ENCODE data around the gene NT5C3B.
"Not testable (repeated sequence)": the region's sequence is repeated elsewhere in the genome, so short reads cannot be mapped to it uniquely, and the experiment has no call there.

Gene NT5C3B

GRCh38 chr17:41837761-41838538, 1.9 kb upstream of the NT5C3B start, which contains the start of gene KLHL10:
Gene KLHL10, plus strand, starts transcription at chr17:41837825. Its CDS starts 108 bp downstream, at chr17:41837933.
- H3K4me3 ChIP-seq (ENCODE audit: low read length): peak within 1 kb of the TSS; percentile 78
- TF ChIP-seq CTCF (conservative IDR thresholded peaks at IDR 0.05; ENCODE audit: low read length): no peak

GRCh38 chr17:41836550-41837196, 641 bp upstream of the NT5C3B start:
- peak overlapping the region; percentile 78 for H3K4me3 ChIP-seq (ENCODE audit: low read length)
- no peak for DNase-seq (ENCODE audit: low read depth)
- TF ChIP-seq CTCF (conservative IDR thresholded peaks at IDR 0.05; ENCODE audit: low read length): no peak

More at GRCh38 chr17:41837761-41838538, 1.9 kb upstream of the NT5C3B start, which contains the start of gene KLHL10:
- DNase-seq (ENCODE audit: low read depth): no peak

GRCh38 chr17:41835214-41835799, 725 bp downstream of the NT5C3B start:
- DNase-seq (ENCODE audit: low read depth): no peak
- TF ChIP-seq CTCF (conservative IDR thresholded peaks at IDR 0.05; ENCODE audit: low read length): no peak
- H3K4me3 ChIP-seq (ENCODE audit: low read length): peak overlapping the region; percentile 78

GRCh38 chr17:41829961-41830360, 6.1 kb downstream of the NT5C3B start:
- DNase-seq (ENCODE audit: low read depth); H3K4me3 ChIP-seq (ENCODE audit: low read length): not testable (repeated sequence)

- DNase-seq (ENCODE audit: low read depth): no peak
- H3K4me3 ChIP-seq (ENCODE audit: low read length): no peak overlapping the region
- no peak for TF ChIP-seq CTCF (conservative IDR thresholded peaks at IDR 0.05; ENCODE audit: low read length)
Measured at GRCh38 chr17:41825175-41825845, 10.7 kb downstream of the NT5C3B start.

GRCh38 chr17:41824086-41824485, 11.9 kb downstream of the NT5C3B start:
- TF ChIP-seq CTCF (conservative IDR thresholded peaks at IDR 0.05; ENCODE audit: low read length): no peak
- no peak overlapping the region for H3K4me3 ChIP-seq (ENCODE audit: low read length)
- peak; percentile 71 for DNase-seq (ENCODE audit: low read depth)

GRCh38 chr17:41823580-41823979, 12.5 kb downstream of the NT5C3B start:
- no peak overlapping the region for H3K4me3 ChIP-seq (ENCODE audit: low read length)
- no peak for TF ChIP-seq CTCF (conservative IDR thresholded peaks at IDR 0.05; ENCODE audit: low read length)
- DNase-seq (ENCODE audit: low read depth): no peak

Data from AG10803 (cell line).